CD4-positive, alpha-beta T cell (primary cell): ENCODE results near the gene KCNK15. TPM values are rescaled to one million over a fixed set of nuclear protein-coding genes. Genes with fewer than 3 reads are reported as not detected.

Experiments used
- ATAC-seq: fragments of 200-7000 bp; cut with Tn5 transposase; one replicate; pipeline ENCODE4 v1.10.0; 2022; ENCODE audit warnings: mild to moderate bottlenecking; ENCODE audit not compliant: poor library complexity
- CTCF ChIA-PET: fragments of 350-600 bp; sonication (Branson Sonifier 250); formaldehyde crosslinking; loops from one replicate; lab custom pipeline; 2021; ENCODE audit warnings: antibody characterized with exemption, inconsistent platforms; lab: Charles Lee
- POLR2A ChIA-PET: fragments of 350-600 bp; sonication (Branson Sonifier 250); formaldehyde crosslinking; loops from one replicate; lab custom pipeline; 2021; ENCODE audit warnings: antibody characterized with exemption, inconsistent platforms; lab: Charles Lee
- DNase-seq, 14 experiments: peaks; one replicate each; pipeline ENCODE4 v3.0.0-alpha.2; 2013 to 2020; ENCODE audit warnings: mixed read lengths in 2 of 14
- H3K27ac ChIP-seq, 2 donors: one replicate each; pipeline versions ENCODE4 v1.5.1 to v1.7.0; 2013; ENCODE audit warnings: low read length in 2 of 2, low read depth in 1 of 2, mild to moderate bottlenecking in 1 of 2
- H3K27me3 ChIP-seq, 2 experiments: 1 replicate in 1 of 2; 2 replicates in 1 of 2; pipeline versions ENCODE4 v1.6.1 to v1.7.0; 2013; ENCODE audit warnings: low read length in 2 of 2, control low read depth in 1 of 2, mild to moderate bottlenecking in 1 of 2, moderate library complexity in 1 of 2; ENCODE audit not compliant: insufficient read depth in 2 of 2, control insufficient read depth in 1 of 2
- H3K36me3 ChIP-seq: one replicate; pipeline ENCODE4 v1.6.1; 2013; ENCODE audit warnings: low read length, control low read depth; ENCODE audit not compliant: insufficient read depth
- H3K4me1 ChIP-seq: one replicate; pipeline ENCODE4 v1.6.1; 2013; ENCODE audit warnings: low read length, control low read depth; ENCODE audit not compliant: insufficient read depth
- H3K4me3 ChIP-seq: one replicate; pipeline ENCODE4 v1.5.1; 2013; ENCODE audit warnings: mild to moderate bottlenecking, low read length, moderate library complexity
- H3K9me3 ChIP-seq, 2 experiments: 1 replicate in 1 of 2; 2 replicates in 1 of 2; pipeline versions ENCODE4 v1.6.1 to v1.7.0; 2013; ENCODE audit warnings: low read length in 2 of 2, mild to moderate bottlenecking in 2 of 2, control low read depth in 1 of 2, moderate library complexity in 1 of 2; ENCODE audit not compliant: control insufficient read depth in 1 of 2, insufficient read depth in 1 of 2
- H3K27ac Mint-ChIP-seq: one replicate; pipeline ENCODE4 v1.8.0; 2020; ENCODE audit warnings: mixed read lengths
- H3K27me3 Mint-ChIP-seq: one replicate; pipeline ENCODE4 v1.8.0; 2021; ENCODE audit warnings: mixed read lengths
- H3K36me3 Mint-ChIP-seq: one replicate; pipeline ENCODE4 v1.8.0; 2021; ENCODE audit warnings: low read depth, mixed read lengths
- H3K4me1 Mint-ChIP-seq: one replicate; pipeline ENCODE4 v1.8.0; 2021; ENCODE audit warnings: low read depth, mixed read lengths
- H3K4me3 Mint-ChIP-seq: one replicate; pipeline ENCODE4 v1.8.0; 2020; ENCODE audit warnings: mild to moderate bottlenecking, mixed read lengths
- H3K9me3 Mint-ChIP-seq: one replicate; pipeline ENCODE4 v1.8.0; 2020; ENCODE audit warnings: mixed read lengths
- CTCF ChIP-seq: fragments of 200-600 bp; IDR thresholded peaks from one replicate; pipeline ENCODE4 v1.8.0; 2022; ENCODE audit warnings: antibody characterized with exemption, mild to moderate bottlenecking
- intact Hi-C, 2 experiments: fragments of 100-400 bp; cut with DNase I in 1 of 2; cut with micrococcal nuclease in 1 of 2; formaldehyde crosslinking; loops; one replicate each; pipeline versions ENCODE4 v1.15.1 to v1.9.0; 2023 to 2025; cut with DNase I, micrococcal nuclease
- total RNA-seq, 174 experiments: library from RNA in 2 of 174; stranded (reverse) in 2 of 174; gene quantifications; one replicate each; pipeline ENCODE4 v1.2.3 and lab custom pipeline; 2021 to 2026

KCNK15 gene
- total RNA-seq, 2 experiments from 2014 or later, result not detected

GRCh38 chr20:44756011-44756688 lies 10.5 kb downstream of the KCNK15 start:
- ChIA-PET POLR2A (no interaction called here), CTCF (no interaction called here)
- Mint-ChIP-seq H3K9me3 (no peaks in the 10 kb centered on the region), H3K4me1 (no peaks in the 10 kb centered on the region), H3K36me3 (no peaks in the 10 kb centered on the region), H3K27ac (no peak overlapping the region), H3K4me3 (no peak overlapping the region), H3K27me3 (peaks cover 11% of the 10 kb centered on the region)
- ATAC-seq, result no peak
- Histone ChIP-seq H3K4me1 (no peaks in the 10 kb centered on the region), H3K27me3 (no peaks in the 10 kb centered on the region), H3K4me3 (no peak overlapping the region), H3K27ac (no peak overlapping the region), H3K9me3 (no peaks in the 10 kb centered on the region), H3K36me3 (no peaks in the 10 kb centered on the region)
- DNase-seq, result no peak
- intact Hi-C loops, result no loop called here
- TF ChIP-seq CTCF, result no peak

GRCh38 chr20:44756956-44757355 lies 11.3 kb downstream of the KCNK15 start:
- no peaks in the 10 kb centered on the region for H3K4me1 Mint-ChIP-seq

GRCh38 chr20:44758247-44759101 lies 12.8 kb downstream of the KCNK15 start:
- no peaks in the 10 kb centered on the region for H3K9me3 ChIP-seq
- Mint-ChIP-seq H3K9me3 (no peaks in the 10 kb centered on the region), H3K4me1 (no peaks in the 10 kb centered on the region), H3K36me3 (no peaks in the 10 kb centered on the region), H3K4me3 (no peak overlapping the region), H3K27me3 (peaks cover 11% of the 10 kb centered on the region), H3K27ac (no peak overlapping the region)
- no peak for TF ChIP-seq CTCF
- no peaks in the 10 kb centered on the region for H3K27me3 ChIP-seq
- H3K27ac ChIP-seq, result no peak overlapping the region
- no peaks in the 10 kb centered on the region for H3K36me3 ChIP-seq
- ATAC-seq (no peak), DNase-seq (no peak)
- POLR2A ChIA-PET, result no interaction called here
- intact Hi-C loops, result no loop called here
- CTCF ChIA-PET, result no interaction called here
- H3K4me3 ChIP-seq, result no peak overlapping the region
- H3K4me1 ChIP-seq, result no peaks in the 10 kb centered on the region

More at GRCh38 chr20:44756956-44757355, 11.3 kb downstream of the KCNK15 start:
- no peak overlapping the region for H3K27ac ChIP-seq
- no peaks in the 10 kb centered on the region for H3K27me3 ChIP-seq
- no peak overlapping the region for H3K4me3 ChIP-seq
- no peaks in the 10 kb centered on the region for H3K9me3 Mint-ChIP-seq
- no peak for TF ChIP-seq CTCF
- ATAC-seq (no peak), DNase-seq (no peak)
- ChIA-PET POLR2A (no interaction called here), CTCF (no interaction called here)
- no peak overlapping the region for H3K4me3 Mint-ChIP-seq
- no peak overlapping the region for H3K27ac Mint-ChIP-seq
- H3K4me1 ChIP-seq, result no peaks in the 10 kb centered on the region
- H3K36me3 ChIP-seq, result no peaks in the 10 kb centered on the region
- peaks cover 11% of the 10 kb centered on the region for H3K27me3 Mint-ChIP-seq
- H3K9me3 ChIP-seq, result no peaks in the 10 kb centered on the region
- H3K36me3 Mint-ChIP-seq, result no peaks in the 10 kb centered on the region
- intact Hi-C loops, result no loop called here
